Activated naive CD8-positive, alpha-beta T cell treated with anti-CD3 and anti-CD28 coated beads, Interleukin-2, amount 10 ng/mL, durations not matched to agents 7 days and 5 days (primary cell): Measurements from ENCODE around the gene COLEC12. TPM values are rescaled to one million over a fixed set of nuclear protein-coding genes. Genes with fewer than 3 reads are reported as not detected.

Source experiments
- ATAC-seq: fragments of 150-1000 bp; cut with Tn5 transposase; one replicate; pipeline ENCODE4 v1.10.0; 2021; ENCODE audit warnings: low read depth, moderate library complexity
- POLR2A ChIA-PET: fragments of 350-600 bp; sonication (Branson Sonifier 250); formaldehyde crosslinking; loops from one replicate; lab custom pipeline; 2021; ENCODE audit warnings: antibody characterized with exemption; lab: Charles Lee
- DNase-seq: peaks from one replicate; pipeline ENCODE4 v3.0.0; 2021
- H3K27ac Mint-ChIP-seq: one replicate; pipeline ENCODE4 v1.8.0; 2022; ENCODE audit warnings: mild to moderate bottlenecking, mixed read lengths
- H3K27me3 Mint-ChIP-seq: one replicate; pipeline ENCODE4 v1.8.0; 2022; ENCODE audit warnings: mild to moderate bottlenecking, moderate library complexity, mixed read lengths
- H3K36me3 Mint-ChIP-seq: one replicate; pipeline ENCODE4 v1.8.0; 2021; ENCODE audit warnings: mild to moderate bottlenecking, mixed read lengths
- H3K4me1 Mint-ChIP-seq: one replicate; pipeline ENCODE4 v1.8.0; 2021; ENCODE audit warnings: mixed read lengths
- H3K4me3 Mint-ChIP-seq: one replicate; pipeline ENCODE4 v1.8.0; 2022; ENCODE audit warnings: mild to moderate bottlenecking, moderate library complexity, mixed read lengths
- H3K9me3 Mint-ChIP-seq: one replicate; pipeline ENCODE4 v1.8.0; 2021; ENCODE audit warnings: mixed read lengths
- total RNA-seq, 2 experiments: library from RNA; stranded (reverse); gene quantifications; one replicate each; pipeline ENCODE4 v1.2.3, GENCODE V29; 2021

COLEC12 gene
- total RNA-seq, 2 experiments from 2014 or later = 0.06 to 0.11 TPM

DNA sequence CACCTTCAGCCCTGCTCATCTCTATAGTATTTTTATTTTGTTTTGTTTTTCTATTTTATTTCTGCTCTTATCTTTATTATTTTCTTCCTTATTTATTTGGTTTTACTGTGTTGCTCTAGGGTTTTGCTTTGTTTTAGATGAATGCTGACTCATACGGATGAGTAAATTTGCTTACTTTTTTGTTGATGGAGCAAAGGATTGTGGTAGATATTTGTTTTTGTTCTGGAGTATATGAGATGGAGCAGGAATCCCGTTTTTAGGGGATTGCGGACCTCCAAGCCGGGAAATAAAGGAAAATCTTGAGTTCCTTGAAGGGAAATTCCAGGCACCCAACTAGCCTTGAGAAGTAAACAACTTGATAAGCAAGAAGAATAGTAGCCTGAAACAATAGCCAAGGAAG lies 15.3 kb upstream of the COLEC12 start:
- DNase-seq (no peak), ATAC-seq (no peak)
- POLR2A ChIA-PET = no interaction called here
- Mint-ChIP-seq H3K4me3 (no peak overlapping the region), H3K36me3 (no peaks in the 10 kb centered on the region), H3K27me3 (no peaks in the 10 kb centered on the region), H3K9me3 (peaks cover 4% of the 10 kb centered on the region), H3K27ac (no peak overlapping the region), H3K4me1 (no peaks in the 10 kb centered on the region)

DNA sequence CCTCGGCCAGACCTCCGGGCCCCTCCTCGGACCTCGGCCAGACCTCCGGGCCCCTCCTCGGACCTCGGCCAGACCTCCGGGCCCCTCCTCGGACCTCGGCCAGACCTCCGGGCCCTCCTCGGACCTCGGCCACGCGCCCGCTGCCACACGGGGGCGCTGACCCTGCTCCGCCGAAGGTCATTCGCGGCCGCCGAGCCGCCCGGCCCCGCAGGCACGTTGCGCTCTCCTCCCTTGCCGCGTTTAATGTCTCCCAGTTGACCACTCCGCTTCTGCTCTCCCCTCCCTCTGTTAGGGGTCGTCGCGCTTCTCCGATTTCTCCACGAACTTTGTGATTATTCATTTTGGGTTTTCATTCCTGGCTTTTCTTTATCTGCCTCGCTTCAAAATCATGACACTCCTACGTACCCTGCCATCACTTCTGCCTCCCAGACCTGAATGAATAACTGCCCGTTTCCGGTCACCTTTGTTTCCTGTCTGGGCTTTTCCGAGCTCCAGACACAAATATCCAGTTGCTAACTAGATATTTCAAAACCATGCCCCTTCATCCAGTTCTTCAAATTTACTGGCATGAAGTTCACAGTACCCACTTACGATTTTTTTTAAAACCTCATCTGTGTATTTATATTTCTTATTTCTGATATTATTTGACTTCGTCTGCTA lies 14.8 kb upstream of the COLEC12 start:
- DNase-seq = no peak
- H3K36me3 Mint-ChIP-seq = no peaks in the 10 kb centered on the region
- ATAC-seq = no peak
- POLR2A ChIA-PET = no interaction called here
- no peak overlapping the region for H3K27ac Mint-ChIP-seq
- H3K27me3 Mint-ChIP-seq = no peaks in the 10 kb centered on the region
- H3K9me3 Mint-ChIP-seq = peaks cover 4% of the 10 kb centered on the region
- no peaks in the 10 kb centered on the region for H3K4me1 Mint-ChIP-seq
- no peak overlapping the region for H3K4me3 Mint-ChIP-seq

DNA sequence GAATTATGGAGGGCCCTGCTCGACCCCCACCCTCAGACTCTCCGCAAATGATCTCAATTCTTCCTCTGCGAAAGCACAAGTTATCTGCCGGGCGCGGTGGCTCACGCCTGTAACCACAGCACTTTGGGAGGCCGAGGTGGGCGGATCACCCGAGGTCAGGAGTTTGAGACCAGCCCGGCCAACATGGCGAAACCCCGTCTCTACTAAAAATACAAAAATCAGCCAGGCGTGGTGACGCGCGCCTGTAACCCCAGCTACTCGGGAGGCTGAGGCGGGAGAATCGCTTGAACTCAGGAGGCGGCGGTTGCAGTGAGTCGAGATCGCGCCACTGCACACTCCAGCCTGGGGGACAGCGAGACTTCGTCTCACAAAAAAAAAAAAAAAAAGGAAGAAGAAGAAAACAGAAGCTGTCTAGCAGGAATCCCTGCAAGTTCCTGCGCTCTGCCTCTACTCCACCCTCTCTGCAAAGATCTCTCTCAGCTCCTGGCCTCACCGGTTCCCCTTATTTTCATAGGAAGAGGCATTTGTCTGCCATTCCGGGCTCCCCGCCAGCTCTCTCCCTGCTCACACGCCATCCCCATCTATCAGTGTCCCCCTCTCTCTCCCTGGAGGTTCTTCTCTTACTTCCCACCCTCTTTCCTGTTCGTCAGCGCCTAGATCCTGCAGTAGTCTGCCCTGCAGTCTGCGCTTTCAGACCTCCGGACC lies 13.5 kb upstream of the COLEC12 start:
- Mint-ChIP-seq H3K9me3 (peaks cover 4% of the 10 kb centered on the region), H3K36me3 (no peaks in the 10 kb centered on the region), H3K4me1 (no peaks in the 10 kb centered on the region), H3K27ac (no peak overlapping the region), H3K4me3 (no peak overlapping the region), H3K27me3 (peaks cover 2% of the 10 kb centered on the region)
- ATAC-seq (no peak), DNase-seq (no peak)
- POLR2A ChIA-PET = no interaction called here

GRCh38 chr18:512957-513356 lies 12.5 kb upstream of the COLEC12 start:
- Mint-ChIP-seq H3K27ac (no peak overlapping the region), H3K27me3 (peaks cover 2% of the 10 kb centered on the region), H3K36me3 (no peaks in the 10 kb centered on the region), H3K9me3 (peaks cover 4% of the 10 kb centered on the region), H3K4me3 (no peak overlapping the region), H3K4me1 (no peaks in the 10 kb centered on the region)
- DNase-seq (no peak), ATAC-seq (no peak)
- POLR2A ChIA-PET = no interaction called here

- Mint-ChIP-seq H3K4me1 (no peaks in the 10 kb centered on the region), H3K36me3 (no peaks in the 10 kb centered on the region), H3K4me3 (no peak overlapping the region), H3K27ac (no peak overlapping the region), H3K27me3 (peaks cover 10% of the 10 kb centered on the region), H3K9me3 (no peaks in the 10 kb centered on the region)
- POLR2A ChIA-PET = no interaction called here
- ATAC-seq = no peak
- no peak for DNase-seq
These were observed 8.3 kb upstream of the COLEC12 start for GRCh38 chr18:508835-509234.

- H3K27ac Mint-ChIP-seq = no peak overlapping the region
- no peaks in the 10 kb centered on the region for H3K9me3 Mint-ChIP-seq
These were observed 7.1 kb upstream of the COLEC12 start for GRCh38 chr18:507636-508035.

DNA sequence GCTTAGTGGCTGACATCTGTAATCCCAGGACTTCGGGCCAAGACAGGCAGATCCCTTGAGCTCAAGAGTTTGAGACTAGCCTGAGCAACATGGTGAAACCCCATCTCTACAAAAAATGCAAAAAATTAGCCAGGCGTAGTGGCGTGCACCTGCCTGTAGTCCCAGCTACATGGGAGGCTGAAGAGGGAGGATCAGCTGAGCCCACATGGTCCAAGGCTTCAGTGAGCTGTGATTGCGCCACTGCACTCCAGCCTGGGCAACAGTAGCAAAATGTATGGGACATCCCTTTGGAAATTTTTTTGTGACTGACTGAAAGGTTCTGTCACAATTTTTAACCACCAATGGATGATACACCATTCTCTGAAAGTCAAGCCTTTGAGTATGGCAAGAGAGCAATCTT lies 6.3 kb upstream of the COLEC12 start:
- peaks cover 28% of the 10 kb centered on the region for H3K27me3 Mint-ChIP-seq
- no peak overlapping the region for H3K4me3 Mint-ChIP-seq
- no peak overlapping the region for H3K27ac Mint-ChIP-seq
- DNase-seq (no peak), ATAC-seq (no peak)
- H3K36me3 Mint-ChIP-seq = no peaks in the 10 kb centered on the region
- H3K4me1 Mint-ChIP-seq = no peaks in the 10 kb centered on the region
- H3K9me3 Mint-ChIP-seq = no peaks in the 10 kb centered on the region
- POLR2A ChIA-PET = no interaction called here

More at GRCh38 chr18:507636-508035, 7.1 kb upstream of the COLEC12 start:
- H3K36me3 Mint-ChIP-seq = no peaks in the 10 kb centered on the region
- POLR2A ChIA-PET = no interaction called here
- peaks cover 20% of the 10 kb centered on the region for H3K27me3 Mint-ChIP-seq
- no peak overlapping the region for H3K4me3 Mint-ChIP-seq
- no peak for ATAC-seq
- no peaks in the 10 kb centered on the region for H3K4me1 Mint-ChIP-seq
- no peak for DNase-seq

DNA sequence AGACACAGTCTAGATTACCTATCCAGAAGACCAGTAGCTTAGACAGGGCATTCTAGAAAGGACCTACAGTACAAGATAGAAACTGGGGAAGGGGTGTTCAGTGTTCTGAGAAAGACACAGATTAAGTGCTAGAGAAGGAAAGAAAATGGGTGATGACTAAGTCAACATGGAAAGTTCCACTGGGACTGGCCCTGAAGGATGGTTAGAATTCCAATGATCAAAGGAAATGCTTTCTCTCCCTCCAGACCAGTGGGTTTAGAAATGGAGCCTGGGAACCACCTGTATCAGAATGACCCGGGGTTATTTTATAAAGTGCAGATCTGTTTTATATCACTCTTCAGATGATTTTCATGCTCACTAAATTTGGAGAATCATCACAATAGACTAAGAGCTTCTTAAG lies 5.8 kb upstream of the COLEC12 start:
- POLR2A ChIA-PET = no interaction called here
- no peak overlapping the region for H3K4me3 Mint-ChIP-seq
- H3K36me3 Mint-ChIP-seq = no peaks in the 10 kb centered on the region
- peaks cover 33% of the 10 kb centered on the region for H3K27me3 Mint-ChIP-seq
- no peaks in the 10 kb centered on the region for H3K4me1 Mint-ChIP-seq
- ATAC-seq (no peak), DNase-seq (no peak)
- no peaks in the 10 kb centered on the region for H3K9me3 Mint-ChIP-seq
- H3K27ac Mint-ChIP-seq = no peak overlapping the region

DNA sequence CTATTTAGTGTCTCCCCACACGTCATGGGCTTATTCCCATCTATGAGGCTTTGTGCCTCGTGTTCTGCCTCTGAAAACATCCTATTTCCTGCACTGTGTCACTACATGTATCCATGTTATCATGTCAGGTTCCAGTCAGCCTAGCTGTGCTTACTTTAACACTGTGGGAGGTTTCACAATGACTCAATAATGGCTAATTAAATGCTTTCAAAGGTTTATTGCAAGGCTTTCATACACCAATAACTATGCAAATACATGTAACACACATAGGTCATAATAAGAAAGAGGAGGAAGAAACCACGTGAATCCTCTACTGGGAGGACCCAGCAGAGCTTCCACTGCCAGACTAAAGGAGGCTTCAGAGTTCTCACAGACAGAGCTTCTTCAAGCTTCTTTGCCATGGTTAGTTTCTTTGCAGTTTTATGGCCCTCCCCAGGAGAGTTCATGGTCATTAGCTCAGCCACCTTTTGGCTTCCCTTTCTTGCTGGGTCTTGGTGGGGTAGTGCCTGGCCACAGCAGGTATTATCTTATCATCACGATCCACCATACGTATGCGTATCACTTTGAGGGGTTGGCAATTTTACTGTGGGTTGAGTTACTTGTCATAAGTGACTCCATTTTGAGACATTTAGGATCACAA lies 5.1 kb upstream of the COLEC12 start:
- H3K27ac Mint-ChIP-seq = no peak overlapping the region
- no peak for ATAC-seq
- POLR2A ChIA-PET = no interaction called here

GRCh38 chr18:501406-501714 lies 859 bp upstream of the COLEC12 start:
- ATAC-seq (no peak), DNase-seq (no peak)
- Mint-ChIP-seq H3K9me3 (no peaks in the 10 kb centered on the region), H3K27me3 (peaks cover 62% of the 10 kb centered on the region), H3K36me3 (no peaks in the 10 kb centered on the region), H3K4me3 (no peak overlapping the region), H3K4me1 (no peaks in the 10 kb centered on the region), H3K27ac (no peak overlapping the region)
- POLR2A ChIA-PET = no interaction called here

More for the DNA sequence above, 5.1 kb upstream of the COLEC12 start:
- no peaks in the 10 kb centered on the region for H3K9me3 Mint-ChIP-seq
- no peaks in the 10 kb centered on the region for H3K36me3 Mint-ChIP-seq
- DNase-seq = no peak
- H3K4me1 Mint-ChIP-seq = no peaks in the 10 kb centered on the region
- no peak overlapping the region for H3K4me3 Mint-ChIP-seq
- peaks cover 40% of the 10 kb centered on the region for H3K27me3 Mint-ChIP-seq

DNA sequence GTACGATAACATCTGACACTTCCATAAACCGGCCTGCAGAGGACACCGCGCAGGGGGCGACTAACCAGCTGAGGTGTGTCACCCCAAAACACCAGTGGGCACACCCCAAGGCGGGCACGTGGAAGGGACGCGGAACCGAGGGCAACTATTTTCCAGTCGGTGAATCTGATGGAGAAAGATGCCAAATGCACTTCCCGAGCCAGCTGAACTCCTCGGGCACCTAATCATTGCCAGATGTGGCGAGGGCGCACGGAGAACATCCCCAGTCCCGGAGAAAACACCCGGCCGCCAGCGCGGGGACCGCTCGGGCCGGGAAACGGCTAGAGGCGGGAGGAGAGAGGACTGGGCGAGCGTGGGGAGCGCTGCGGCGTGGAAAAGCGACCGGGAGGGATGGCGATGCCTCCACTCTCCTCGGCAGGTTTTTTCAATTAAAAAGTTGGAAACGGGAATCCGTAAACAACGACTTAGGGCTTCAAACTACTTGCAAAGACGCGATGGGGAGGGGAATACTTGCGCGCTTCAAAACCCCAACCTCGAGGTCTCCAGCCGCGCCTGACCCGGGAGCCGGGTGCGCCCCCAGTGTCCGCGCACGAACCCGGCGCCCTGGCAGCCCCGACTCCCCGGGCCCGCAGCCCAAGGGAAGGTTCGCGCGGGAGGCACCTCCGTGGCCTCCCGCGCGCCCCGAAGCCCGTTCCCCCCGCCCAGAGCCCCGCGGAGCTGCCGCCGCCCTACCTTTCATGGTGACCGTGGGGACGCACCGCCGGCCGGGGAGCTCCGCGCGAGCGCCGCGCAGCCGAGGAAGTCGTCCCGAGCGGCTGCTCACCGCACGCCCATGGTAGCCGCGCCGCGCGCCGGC lies 497 bp downstream of the COLEC12 start:
- ATAC-seq (no peak), DNase-seq (no peak)
- POLR2A ChIA-PET = no interaction called here
- Mint-ChIP-seq H3K4me3 (no peak overlapping the region), H3K36me3 (no peaks in the 10 kb centered on the region), H3K27ac (no peak overlapping the region), H3K9me3 (no peaks in the 10 kb centered on the region), H3K4me1 (no peaks in the 10 kb centered on the region), H3K27me3 (peaks cover 67% of the 10 kb centered on the region)

GRCh38 chr18:498931-499775 lies 1.3 kb downstream of the COLEC12 start:
- H3K27ac Mint-ChIP-seq = no peak overlapping the region
- no peaks in the 10 kb centered on the region for H3K4me1 Mint-ChIP-seq
- no peaks in the 10 kb centered on the region for H3K9me3 Mint-ChIP-seq
- H3K27me3 Mint-ChIP-seq = peaks cover 65% of the 10 kb centered on the region
- DNase-seq (no peak), ATAC-seq (no peak)
- H3K4me3 Mint-ChIP-seq = no peak overlapping the region
- POLR2A ChIA-PET = no interaction called here
- H3K36me3 Mint-ChIP-seq = no peaks in the 10 kb centered on the region

DNA sequence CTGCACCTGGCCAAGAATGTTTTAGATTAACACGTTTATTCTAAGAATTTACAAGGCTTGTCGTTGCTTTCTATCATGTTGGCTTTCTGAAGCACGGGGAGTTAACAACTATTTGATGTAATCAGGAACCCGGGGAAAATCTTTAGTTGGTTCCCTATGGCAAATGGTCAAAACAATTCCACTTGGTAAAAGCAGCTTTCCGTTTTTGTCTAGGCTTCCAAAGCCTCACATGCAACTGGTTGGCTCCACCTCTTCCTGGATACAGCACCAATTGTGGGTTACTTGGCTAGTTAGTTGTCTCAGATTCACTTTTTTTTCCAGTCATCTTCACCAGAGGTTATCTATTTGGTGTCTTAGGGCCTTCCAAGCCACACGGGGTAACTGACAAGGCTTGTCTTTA lies 2.8 kb downstream of the COLEC12 start:
- Mint-ChIP-seq H3K27me3 (peaks cover 55% of the 10 kb centered on the region), H3K36me3 (no peaks in the 10 kb centered on the region), H3K27ac (no peak overlapping the region)

More for the DNA sequence above, 2.8 kb downstream of the COLEC12 start:
- POLR2A ChIA-PET = no interaction called here
- no peak overlapping the region for H3K4me3 Mint-ChIP-seq
- H3K9me3 Mint-ChIP-seq = no peaks in the 10 kb centered on the region
- DNase-seq (no peak), ATAC-seq (no peak)
- no peaks in the 10 kb centered on the region for H3K4me1 Mint-ChIP-seq
